GM18517 (cell line): ENCODE data around the gene ANKS6.

ENCODE experiments used
- ATAC-seq: cut with Tn5 transposase; IDR thresholded peaks from one replicate; pipeline ENCODE4 v1.9.1; 2021; ENCODE audit warnings: mild to moderate bottlenecking, moderate library complexity; ENCODE audit not compliant: unreplicated experiment

The ANKS6 gene

GRCh38 chr9:98742325-98743280 lies 53.8 kb downstream of the ANKS6 start:
- no peak for ATAC-seq

DNA sequence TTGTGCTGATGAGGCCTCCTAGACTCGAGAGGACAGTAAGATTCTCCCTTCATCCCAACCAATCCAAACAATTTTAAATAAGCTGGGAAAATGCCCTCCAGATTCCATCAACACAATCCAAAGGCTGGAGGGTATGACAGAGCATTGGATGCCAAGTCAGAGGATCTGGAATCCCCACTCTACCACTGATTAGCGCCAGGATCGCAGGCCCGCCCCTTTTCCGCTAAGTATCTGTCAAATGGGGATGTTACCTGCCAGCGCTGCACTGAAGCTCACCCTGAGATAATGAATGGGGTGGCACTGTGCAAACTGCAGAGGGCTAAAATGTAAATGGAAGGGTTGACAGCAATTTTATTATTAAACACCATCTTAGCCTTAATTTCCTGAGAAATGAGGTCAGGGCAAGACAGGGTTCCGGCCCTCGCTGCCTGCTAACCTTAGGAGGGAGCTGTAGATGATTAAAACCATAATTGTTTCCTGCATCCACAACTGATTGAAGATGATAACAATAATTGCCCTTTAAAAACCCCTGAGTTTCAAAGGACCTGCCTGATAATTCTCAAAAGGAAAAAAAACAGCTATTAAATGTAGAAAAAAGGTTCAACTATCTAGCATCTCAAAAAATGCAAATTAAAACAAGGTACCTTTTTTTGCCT lies 56.0 kb downstream of the ANKS6 start:
- ATAC-seq = no peak

- ATAC-seq = no peak
These were observed 57.6 kb downstream of the ANKS6 start for GRCh38 chr9:98738741-98739140.

GRCh38 chr9:98736226-98736625 lies 60.1 kb downstream of the ANKS6 start:
- ATAC-seq = no peak

- ATAC-seq = no peak
These were observed 63.6 kb downstream of the ANKS6 start for GRCh38 chr9:98732801-98733200.

GRCh38 chr9:98732091-98732490 lies 64.3 kb downstream of the ANKS6 start:
- ATAC-seq = no peak

DNA sequence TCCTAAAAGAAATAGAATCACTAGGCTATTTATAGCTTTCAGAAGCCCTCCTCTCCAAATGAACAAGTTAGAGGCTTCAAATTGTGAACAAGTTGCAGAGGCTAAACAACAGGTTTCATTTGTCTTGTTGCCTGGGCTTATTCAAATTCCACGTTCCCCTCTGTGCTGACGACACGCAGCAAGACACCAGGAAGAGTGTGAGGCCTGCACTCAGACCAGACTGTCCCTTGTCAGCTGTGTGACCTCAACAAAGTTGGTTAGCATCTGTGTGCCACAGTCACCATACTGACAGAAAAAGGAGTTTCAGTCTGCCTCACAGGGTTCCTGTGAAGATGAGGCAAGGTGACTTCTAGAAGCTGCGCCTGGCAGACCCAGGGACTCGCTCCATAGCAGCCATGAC lies 65.5 kb downstream of the ANKS6 start:
- no peak for ATAC-seq

GRCh38 chr9:98728500-98728899 lies 67.9 kb downstream of the ANKS6 start:
- no peak for ATAC-seq

- ATAC-seq = no peak
These were observed 68.9 kb downstream of the ANKS6 start for GRCh38 chr9:98727428-98727827.

- no peak for ATAC-seq
These were observed 69.6 kb downstream of the ANKS6 start for GRCh38 chr9:98726735-98727134.

- no peak for ATAC-seq
These were observed 71.4 kb downstream of the ANKS6 start for GRCh38 chr9:98724810-98725530.

DNA sequence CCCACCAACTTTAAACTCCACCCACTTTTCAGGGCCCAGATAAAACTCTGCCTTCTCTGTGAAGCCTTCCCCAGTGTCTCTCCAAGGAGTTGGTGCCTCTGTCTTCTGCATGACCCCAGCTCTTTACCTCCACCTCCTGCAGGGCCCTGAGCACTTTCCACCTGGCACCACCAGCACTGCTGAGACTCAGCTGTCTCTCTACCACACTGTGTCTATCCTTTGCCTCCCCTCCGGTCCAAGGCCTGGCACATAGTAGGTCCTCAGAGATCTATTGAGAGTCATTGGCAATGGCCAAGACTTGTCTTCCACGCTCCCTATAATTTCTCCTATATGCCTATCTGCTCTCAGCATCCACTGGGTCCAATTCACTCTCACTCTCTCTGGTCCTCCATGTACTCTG lies 74.7 kb downstream of the ANKS6 start:
- no peak for ATAC-seq

GRCh38 chr9:98720402-98720801 lies 76.0 kb downstream of the ANKS6 start:
- no peak for ATAC-seq

- ATAC-seq = no peak
These were observed 77.3 kb downstream of the ANKS6 start for GRCh38 chr9:98719055-98719454.

GRCh38 chr9:98714833-98715232 lies 81.5 kb downstream of the ANKS6 start:
- no peak for ATAC-seq

DNA sequence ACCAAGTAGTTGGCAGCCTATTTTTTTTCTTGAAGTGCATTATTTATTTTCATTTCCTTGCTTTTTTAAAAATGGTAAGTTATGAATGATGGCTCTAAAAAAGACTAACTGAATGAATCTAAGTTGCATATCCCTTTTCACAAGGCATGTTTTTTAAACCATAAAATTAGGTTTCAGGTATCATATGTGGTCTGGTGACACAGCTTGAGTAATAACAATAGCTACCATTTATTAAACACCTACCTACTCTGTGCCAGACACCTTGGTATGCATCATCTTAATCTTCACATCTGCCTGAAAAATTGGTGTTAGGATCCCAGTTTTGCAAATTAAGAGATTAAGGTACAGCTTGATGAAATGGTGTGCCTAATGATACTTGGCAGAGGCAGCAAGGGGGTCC lies 83.4 kb downstream of the ANKS6 start:
- ATAC-seq = no peak

- no peak for ATAC-seq
These were observed 86.1 kb downstream of the ANKS6 start for GRCh38 chr9:98709968-98710965.

DNA sequence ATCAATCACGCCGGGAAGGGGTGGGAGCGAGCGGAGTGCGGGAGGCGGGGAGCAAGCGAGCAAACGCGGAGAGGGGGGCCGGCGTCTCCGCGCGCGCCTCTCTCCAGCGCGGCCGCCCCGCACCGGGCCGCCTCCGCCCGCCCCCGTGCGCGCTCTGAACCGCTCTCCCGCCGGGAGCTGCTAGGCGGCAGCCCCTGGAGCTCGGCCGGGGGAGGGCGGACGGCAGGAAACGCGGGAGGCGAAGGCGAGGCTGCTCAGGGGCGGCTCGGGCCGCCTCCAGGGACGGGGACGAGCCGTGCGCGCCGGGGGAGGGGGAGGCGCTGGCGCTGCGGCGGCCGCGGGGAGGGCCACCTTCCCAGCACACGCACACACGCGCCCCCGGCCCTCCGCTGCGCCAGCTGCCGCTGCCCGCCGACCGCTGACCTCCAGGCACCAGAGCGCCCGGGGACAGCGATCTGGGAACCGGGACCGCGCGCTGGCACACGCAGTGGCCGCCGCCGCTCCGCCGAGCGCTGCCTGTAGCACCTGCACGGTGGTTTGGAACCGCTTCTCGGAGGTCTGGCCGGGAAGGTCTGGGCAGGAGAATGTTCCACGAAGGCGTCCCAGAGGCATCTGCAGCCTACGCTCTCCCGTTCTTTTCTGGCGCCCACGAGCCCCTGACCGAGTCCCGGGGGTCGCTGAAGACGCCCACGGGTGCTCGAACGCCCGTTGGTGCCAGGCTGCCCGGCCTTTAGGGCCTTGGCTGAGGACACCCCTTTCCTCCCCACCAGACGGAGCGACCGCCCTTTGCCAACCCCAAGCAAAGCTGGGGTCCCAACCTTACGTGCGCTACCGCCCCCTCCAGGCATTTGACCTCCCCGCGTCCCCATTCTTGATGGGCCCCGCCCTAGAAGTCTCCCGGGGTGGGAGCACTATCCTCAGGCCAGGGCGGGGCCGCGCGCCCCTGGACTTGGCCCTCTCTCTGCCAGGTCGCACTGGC lies 87.1 kb downstream of the ANKS6 start, which contains the start of gene GABBR2:
GABBR2 (minus strand) TSS at position 3 of the 979 bp plus-strand sequence. CDS start 198 bp downstream, outside the sequence.
- no peak for ATAC-seq
